IMR-90 (cell line): Measurements from ENCODE around the gene ZNF283. TPM values are rescaled to one million over a fixed set of nuclear protein-coding genes. Genes with fewer than 3 reads are reported as not detected.

ENCODE experiments used
- ATAC-seq: fragments of 200-7000 bp; cut with Tn5 transposase; 2 replicates; pipeline ENCODE4 v1.9.1; 2020; ENCODE audit warnings: low read depth, mild to moderate bottlenecking, moderate library complexity
- BruUV-seq: library from RNA; stranded (reverse); fragments of 400-500 nt; replicated peaks from 2 replicates; lab custom pipeline; 2021; lab: Mats Ljungman, UMichigan
- CTCF ChIA-PET: fragments of 300-600 bp; formaldehyde crosslinking; extraction: SDS; loops from one replicate; lab custom pipeline; 2021; ENCODE audit warnings: antibody characterized with exemption; lab: Yijun Ruan, JAX
- POLR2A ChIA-PET: fragments of 300-600 bp; sonication (Branson Sonifier 250); formaldehyde crosslinking; loops from one replicate; lab custom pipeline; 2022; ENCODE audit warnings: antibody characterized with exemption; ENCODE audit not compliant: unreplicated experiment; lab: Charles Lee
- DNase-seq: peaks from one replicate; pipeline ENCODE4 v3.0.0; 2013
- H2AFZ ChIP-seq: replicated peaks from 2 replicates; pipeline ENCODE3; 2013; ENCODE audit warnings: low read length, mild to moderate bottlenecking; ENCODE audit not compliant: poor library complexity
- H2AK5ac ChIP-seq: 2 replicates; pipeline ENCODE4 v1.6.1; 2013; ENCODE audit warnings: low read depth, low read length, inconsistent platforms
- H2AK9ac ChIP-seq: replicated peaks from 2 replicates; pipeline ENCODE3; 2013; ENCODE audit warnings: mild to moderate bottlenecking, low read depth, low read length, moderate library complexity; ENCODE audit not compliant: poor library complexity
- H2BK120ac ChIP-seq: 2 replicates; pipeline ENCODE4 v1.6.1; 2013; ENCODE audit warnings: low read depth, low read length, inconsistent platforms
- H2BK15ac ChIP-seq: 3 replicates; pipeline ENCODE4 v1.6.1; 2013; ENCODE audit warnings: low read depth, low read length, inconsistent platforms
- H2BK20ac ChIP-seq: 2 replicates; pipeline ENCODE4 v1.6.1; 2013; ENCODE audit warnings: low read depth, mild to moderate bottlenecking, inconsistent platforms, low read length, moderate library complexity
- H2BK5ac ChIP-seq: 2 replicates; pipeline ENCODE4 v1.6.1; 2013; ENCODE audit warnings: mild to moderate bottlenecking, low read depth, low read length, inconsistent platforms; ENCODE audit not compliant: poor library complexity, severe bottlenecking
- H3K14ac ChIP-seq: replicated peaks from 2 replicates; pipeline ENCODE4 v1.6.1; 2013; ENCODE audit warnings: low read depth, low read length, inconsistent platforms
- H3K18ac ChIP-seq: 2 replicates; pipeline ENCODE4 v1.6.1; 2013; ENCODE audit warnings: low read depth, low read length, control low read depth
- H3K23ac ChIP-seq: 2 replicates; pipeline ENCODE4 v1.6.1; 2013; ENCODE audit warnings: low read depth, low read length, inconsistent platforms
- H3K27ac ChIP-seq: 2 replicates; pipeline ENCODE4 v1.5.1; 2013; ENCODE audit warnings: mild to moderate bottlenecking, control low read depth, low read length; ENCODE audit not compliant: insufficient read depth
- H3K27me3 ChIP-seq: 2 replicates; pipeline ENCODE4 v1.6.1; 2013; ENCODE audit warnings: low read length; ENCODE audit not compliant: control insufficient read depth, insufficient read depth
- H3K36me3 ChIP-seq: 2 replicates; pipeline ENCODE4 v1.6.1; 2013; ENCODE audit warnings: low read length, mixed read lengths; ENCODE audit not compliant: control insufficient read depth, insufficient read depth
- H3K4ac ChIP-seq: 2 replicates; pipeline ENCODE4 v1.6.1; 2013; ENCODE audit warnings: low read depth, low read length, inconsistent platforms
- H3K4me1 ChIP-seq: 2 replicates; pipeline ENCODE4 v1.6.1; 2013; ENCODE audit warnings: low read length, mixed read lengths; ENCODE audit not compliant: control insufficient read depth, insufficient read depth
- H3K4me2 ChIP-seq: 2 replicates; pipeline ENCODE4 v1.6.1; 2013; ENCODE audit warnings: low read depth, mild to moderate bottlenecking, control low read depth, low read length, moderate library complexity
- H3K4me3 ChIP-seq: 2 replicates; pipeline ENCODE4 v1.5.1; 2013; ENCODE audit warnings: low read depth, mild to moderate bottlenecking, control low read depth, low read length, moderate library complexity; ENCODE audit not compliant: insufficient read depth
- H3K56ac ChIP-seq: 2 replicates; pipeline ENCODE4 v1.6.1; 2013; ENCODE audit warnings: low read length, inconsistent platforms; ENCODE audit not compliant: insufficient read depth; ENCODE audit errors: extremely low read depth
- H3K79me1 ChIP-seq, 2 experiments: 2 replicates each; pipeline ENCODE4 v1.6.1; 2013; ENCODE audit warnings: low read length in 2 of 2, inconsistent platforms in 1 of 2, low read depth in 1 of 2
- H3K9ac ChIP-seq: 2 replicates; pipeline ENCODE4 v1.6.1; 2013; ENCODE audit warnings: low read depth, low read length, control low read depth
- H3K9me1 ChIP-seq: 2 replicates; pipeline ENCODE4 v1.6.1; 2013; ENCODE audit warnings: low read length, inconsistent platforms; ENCODE audit not compliant: insufficient read depth
- H3K9me3 ChIP-seq: 2 replicates; pipeline ENCODE4 v1.6.1; 2013; ENCODE audit warnings: low read length; ENCODE audit not compliant: control insufficient read depth, insufficient read depth
- H4K20me1 ChIP-seq: 2 replicates; pipeline ENCODE4 v1.6.1; 2013; ENCODE audit warnings: low read length, inconsistent platforms; ENCODE audit not compliant: insufficient read depth
- H4K5ac ChIP-seq: 2 replicates; pipeline ENCODE4 v1.6.1; 2013; ENCODE audit warnings: mild to moderate bottlenecking, low read depth, low read length, control low read depth
- H4K8ac ChIP-seq, 2 experiments: 2 replicates each; pipeline ENCODE4 v1.6.1; 2013; ENCODE audit warnings: low read depth in 2 of 2, low read length in 2 of 2, control low read depth in 1 of 2, inconsistent platforms in 1 of 2
- H4K91ac ChIP-seq: 2 replicates; pipeline ENCODE4 v1.6.1; 2013; ENCODE audit warnings: low read depth, low read length, inconsistent platforms; ENCODE audit not compliant: insufficient read depth
- CEBPB ChIP-seq: IDR thresholded peaks from 2 replicates; pipeline ENCODE4 v1.6.1; 2012; ENCODE audit warnings: low read depth, low read length, improper control_type of control experiment
- WGBS, 2 experiments: methylation state at CpG; one replicate each; pipeline versions ENCODE4 v1.1.5 to v1.1.7; 2013; ENCODE audit warnings: missing lambda C conversion rate in 2 of 2; ENCODE audit not compliant: insufficient read length in 1 of 2; ENCODE audit errors: extremely low coverage in 2 of 2; 5-methylcytosine and 5-hydroxymethylcytosine counted together
- dilution Hi-C: fragments of 300-500 bp; cut with HindIII; formaldehyde crosslinking; loops from one replicate; pipeline ENCODE4 v1.14.3; 2018; ENCODE audit warnings: low sequenced_read_pairs; ENCODE audit not compliant: unreplicated experiment
- in situ Hi-C: fragments of 300-500 bp; cut with MboI; formaldehyde crosslinking; loops from 3 replicates; pipeline ENCODE4 v1.14.3; 2019; ENCODE audit warnings: low sequenced_read_pairs, inconsistent platforms, mixed read lengths
- intact Hi-C: fragments of 100-400 bp; cut with micrococcal nuclease; formaldehyde crosslinking; loops from 2 replicates; pipeline ENCODE4 v1.10.0; 2022
- polyA plus RNA-seq, 3 experiments: library from polyadenylated mRNA; depleted of rRNA; stranded (reverse); fragments of >200 nt; gene quantifications; 2 replicates each; pipeline ENCODE4 v1.2.3, GENCODE V29; 2012; ENCODE audit warnings: low replicate concordance in 1 of 3
- total RNA-seq: library from RNA; depleted of rRNA; stranded (reverse); fragments of >200 nt; gene quantifications from 2 replicates; pipeline ENCODE4 v1.2.3, GENCODE V29; 2012

ZNF283 gene
- total and polyA plus RNA-seq, 2 of the 4 experiments (the other 2 are of a cell fraction) = 2.1 to 5.0 TPM

- peaks cover 9% of the 10 kb centered on the region for H3K9me3 ChIP-seq
- H2AK5ac ChIP-seq = no peak overlapping the region
- no peak overlapping the region for H2BK15ac ChIP-seq
- no peaks in the 10 kb centered on the region for H3K9me1 ChIP-seq
- H2AK9ac ChIP-seq = peak overlapping the region; percentile 82
- peaks cover 44% of the 10 kb centered on the region for H3K27me3 ChIP-seq
- no peaks in the 10 kb centered on the region for H4K20me1 ChIP-seq
- DNase-seq (no peak), ATAC-seq (peak; percentile 73)
- peak overlapping the region; percentile 94 for H2AFZ ChIP-seq
- no peak overlapping the region for H3K27ac ChIP-seq
- TF ChIP-seq CEBPB = no peak
- no peak overlapping the region for H2BK120ac ChIP-seq
- no peak overlapping the region for H3K9ac ChIP-seq
- peaks cover 3% of the 10 kb centered on the region; the same call in 1 of the 2 replicates for H3K4me1 ChIP-seq
- H4K8ac ChIP-seq = no peak overlapping the region
- no peak overlapping the region for H4K91ac ChIP-seq
- H4K5ac ChIP-seq = no peak overlapping the region
- ChIA-PET CTCF (interaction anchor here (1.9 kb wide), 1 partner anchor 11 kb away, joined by 5 read pairs; no protein-coding TSS in a partner anchor), POLR2A (no interaction called here)
- no peaks in the 10 kb centered on the region for H3K79me1 ChIP-seq
- no peak overlapping the region for H3K23ac ChIP-seq
- no peak overlapping the region for H2BK5ac ChIP-seq
- peak overlapping the region; percentile 25 for H3K4me3 ChIP-seq
- intact Hi-C loops = no loop called here
- H2BK20ac ChIP-seq = no peak overlapping the region
- dilution Hi-C loops = no loop called here
- in situ Hi-C loops = no loop called here
- H3K4ac ChIP-seq = no peak overlapping the region
- H3K4me2 ChIP-seq = peak overlapping the region; percentile 54
- WGBS, 2 experiments = 17% methylated on average over 55 of the region's 70 CpGs; no CpG with 5 or more reads in 1 of the 2 experiments
- no peaks in the 10 kb centered on the region for H3K36me3 ChIP-seq
- no TSS peak for BruUV-seq
- no peak overlapping the region for H3K56ac ChIP-seq
- no peak overlapping the region for H3K18ac ChIP-seq
- no peak overlapping the region for H3K14ac ChIP-seq
Observed at GRCh38 chr19:43798546-43799409, 28.3 kb upstream of the ZNF283 start.
